Loucy (cell line): ENCODE measurements around the gene RAPGEF5.

ENCODE experiments used
- H2AFZ ChIP-seq: fragments of 200-600 bp; sonication (generic); 2 replicates; pipeline ENCODE4 v1.6.0; 2016; ENCODE audit warnings: antibody characterized with exemption, mild to moderate bottlenecking, low read length, moderate library complexity
- H3F3A ChIP-seq: fragments of 200-600 bp; 2 replicates; pipeline ENCODE4 v1.6.0; 2016; ENCODE audit warnings: antibody characterized with exemption, low read depth, mild to moderate bottlenecking
- H3K27me3 ChIP-seq: fragments of 200-600 bp; sonication (generic); 2 replicates; pipeline ENCODE4 v1.6.1; 2014; ENCODE audit warnings: low read length, mild to moderate bottlenecking; ENCODE audit not compliant: insufficient read depth, poor library complexity, severe bottlenecking
- H3K36me3 ChIP-seq: fragments of 200-600 bp; sonication (generic); 2 replicates; pipeline ENCODE4 v1.6.1; 2016; ENCODE audit warnings: low read length; ENCODE audit not compliant: insufficient read depth
- H3K4me1 ChIP-seq: fragments of 200-600 bp; sonication (generic); 2 replicates; pipeline ENCODE4 v1.5.1; 2014; ENCODE audit warnings: low read length, mild to moderate bottlenecking; ENCODE audit not compliant: insufficient read depth, poor library complexity, severe bottlenecking
- H3K4me2 ChIP-seq: fragments of 200-600 bp; sonication (generic); 2 replicates; pipeline ENCODE4 v1.6.0; 2014; ENCODE audit warnings: antibody characterized with exemption, low read length, low read depth, mild to moderate bottlenecking; ENCODE audit not compliant: poor library complexity, severe bottlenecking
- H3K4me3 ChIP-seq: fragments of 200-600 bp; sonication (generic); 2 replicates; pipeline ENCODE4 v1.5.1; 2014; ENCODE audit warnings: low read length, mild to moderate bottlenecking, mixed read lengths; ENCODE audit not compliant: poor library complexity, severe bottlenecking
- H3K79me2 ChIP-seq: fragments of 200-600 bp; sonication (generic); 2 replicates; pipeline ENCODE4 v1.6.1; 2014; ENCODE audit warnings: low read length; ENCODE audit not compliant: insufficient read depth
- H3K9ac ChIP-seq: fragments of 200-600 bp; sonication (generic); 2 replicates; pipeline ENCODE4 v1.6.0; 2014; ENCODE audit warnings: mild to moderate bottlenecking, low read depth, low read length, moderate library complexity; ENCODE audit not compliant: poor library complexity, severe bottlenecking
- H3K9me2 ChIP-seq: fragments of 200-600 bp; sonication (generic); replicated peaks from 2 replicates; pipeline ENCODE4 v1.6.1; 2016; ENCODE audit warnings: low read depth, low read length, mixed read lengths
- H3K9me3 ChIP-seq: fragments of 200-600 bp; sonication (generic); 2 replicates; pipeline ENCODE4 v1.6.1; 2014; ENCODE audit warnings: mild to moderate bottlenecking, antibody characterized with exemption, low read length, low read depth; ENCODE audit not compliant: insufficient read depth
- H4K20me1 ChIP-seq: fragments of 200-600 bp; sonication (generic); 2 replicates; pipeline ENCODE4 v1.6.0; 2014; ENCODE audit warnings: antibody characterized with exemption, low read length, mild to moderate bottlenecking; ENCODE audit not compliant: insufficient read depth, poor library complexity, severe bottlenecking
- CTCF ChIP-seq: fragments of 200-600 bp; sonication (generic); conservative IDR thresholded peaks from 2 replicates; pipeline ENCODE4 v1.5.1; 2014; ENCODE audit warnings: mild to moderate bottlenecking, antibody characterized with exemption, low read length
- EZH2phosphoT487 ChIP-seq: fragments of 200-600 bp; IDR thresholded peaks from 2 replicates; pipeline ENCODE4 v1.6.1; 2018; ENCODE audit warnings: antibody characterized with exemption, mild to moderate bottlenecking, moderate library complexity, borderline replicate concordance

RAPGEF5 gene

GRCh38 chr7:22302951-22303423, 54.0 kb downstream of the RAPGEF5 start:
- H3K36me3 ChIP-seq, result peaks cover 22% of the 10 kb centered on the region; the same call in 1 of the 2 replicates

GRCh38 chr7:22302193-22302592, 54.8 kb downstream of the RAPGEF5 start:
- no peak overlapping the region for H3K4me3 ChIP-seq
- no peaks in the 10 kb centered on the region for H3K79me2 ChIP-seq
- H3K9ac ChIP-seq, result no peak overlapping the region
- peaks cover 16% of the 10 kb centered on the region; the same call in 1 of the 2 replicates for H3K36me3 ChIP-seq
- peaks cover 6% of the 10 kb centered on the region for H3K4me1 ChIP-seq
- no peak overlapping the region for H3K4me2 ChIP-seq
- no peak for TF ChIP-seq CTCF
- no peak for TF ChIP-seq EZH2phosphoT487
- no peaks in the 10 kb centered on the region for H3K9me3 ChIP-seq
- H3F3A ChIP-seq, result no peaks in the 10 kb centered on the region
- H2AFZ ChIP-seq, result no peak overlapping the region
- no peaks in the 10 kb centered on the region for H4K20me1 ChIP-seq
- H3K27me3 ChIP-seq, result no peaks in the 10 kb centered on the region
- no peaks in the 10 kb centered on the region for H3K9me2 ChIP-seq

More at GRCh38 chr7:22302951-22303423, 54.0 kb downstream of the RAPGEF5 start:
- Histone ChIP-seq H3K27me3 (no peaks in the 10 kb centered on the region), H4K20me1 (no peaks in the 10 kb centered on the region), H3K4me2 (no peak overlapping the region), H2AFZ (no peak overlapping the region), H3K9me3 (no peaks in the 10 kb centered on the region), H3F3A (no peaks in the 10 kb centered on the region), H3K79me2 (no peaks in the 10 kb centered on the region), H3K4me1 (peaks cover 6% of the 10 kb centered on the region), H3K9me2 (no peaks in the 10 kb centered on the region), H3K9ac (no peak overlapping the region), H3K4me3 (no peak overlapping the region)
- TF ChIP-seq CTCF (no peak), EZH2phosphoT487 (no peak)

- H3K27me3 ChIP-seq, result no peaks in the 10 kb centered on the region
- no peak overlapping the region for H3K4me3 ChIP-seq
- H3F3A ChIP-seq, result no peaks in the 10 kb centered on the region
Observed at GRCh38 chr7:22301790-22302189, 55.2 kb downstream of the RAPGEF5 start.

More at GRCh38 chr7:22301790-22302189, 55.2 kb downstream of the RAPGEF5 start:
- TF ChIP-seq CTCF, result no peak
- no peak for TF ChIP-seq EZH2phosphoT487
- Histone ChIP-seq H3K4me1 (peaks cover 6% of the 10 kb centered on the region), H3K9me2 (no peaks in the 10 kb centered on the region), H4K20me1 (no peaks in the 10 kb centered on the region), H3K36me3 (peaks cover 12% of the 10 kb centered on the region; the same call in 1 of the 2 replicates), H3K9ac (no peak overlapping the region), H3K9me3 (no peaks in the 10 kb centered on the region), H2AFZ (no peak overlapping the region), H3K79me2 (no peaks in the 10 kb centered on the region), H3K4me2 (no peak overlapping the region)
